ENCODE measurements around the gene ATXN10.

GRCh38 chr22:45836418-45837169 is 165.0 kb downstream of the ATXN10 start:
- TF ChIP-seq, protein P1, sequence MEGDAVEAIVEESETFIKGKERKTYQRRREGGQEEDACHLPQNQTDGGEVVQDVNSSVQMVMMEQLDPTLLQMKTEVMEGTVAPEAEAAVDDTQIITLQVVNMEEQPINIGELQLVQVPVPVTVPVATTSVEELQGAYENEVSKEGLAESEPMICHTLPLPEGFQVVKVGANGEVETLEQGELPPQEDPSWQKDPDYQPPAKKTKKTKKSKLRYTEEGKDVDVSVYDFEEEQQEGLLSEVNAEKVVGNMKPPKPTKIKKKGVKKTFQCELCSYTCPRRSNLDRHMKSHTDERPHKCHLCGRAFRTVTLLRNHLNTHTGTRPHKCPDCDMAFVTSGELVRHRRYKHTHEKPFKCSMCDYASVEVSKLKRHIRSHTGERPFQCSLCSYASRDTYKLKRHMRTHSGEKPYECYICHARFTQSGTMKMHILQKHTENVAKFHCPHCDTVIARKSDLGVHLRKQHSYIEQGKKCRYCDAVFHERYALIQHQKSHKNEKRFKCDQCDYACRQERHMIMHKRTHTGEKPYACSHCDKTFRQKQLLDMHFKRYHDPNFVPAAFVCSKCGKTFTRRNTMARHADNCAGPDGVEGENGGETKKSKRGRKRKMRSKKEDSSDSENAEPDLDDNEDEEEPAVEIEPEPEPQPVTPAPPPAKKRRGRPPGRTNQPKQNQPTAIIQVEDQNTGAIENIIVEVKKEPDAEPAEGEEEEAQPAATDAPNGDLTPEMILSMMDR (IDR thresholded peaks at IDR 0.05; ENCODE audit: insufficient read depth, low read length): no peak
- TF ChIP-seq POLR2AphosphoS5 (IDR thresholded peaks at IDR 0.05; ENCODE audit: low read depth): no peak

All from HL-60 (cell line).